ENCODE measurements around the gene BMP2K. TPM values are rescaled to one million over a fixed set of nuclear protein-coding genes. Genes with fewer than 3 reads are reported as not detected.

BMP2K gene
- total and polyA plus RNA-seq, 2 of the 8 experiments (the other 6 are each of a cell fraction or from before 2014, with no cell fraction given) = 15.6 to 24.1 TPM

DNA sequence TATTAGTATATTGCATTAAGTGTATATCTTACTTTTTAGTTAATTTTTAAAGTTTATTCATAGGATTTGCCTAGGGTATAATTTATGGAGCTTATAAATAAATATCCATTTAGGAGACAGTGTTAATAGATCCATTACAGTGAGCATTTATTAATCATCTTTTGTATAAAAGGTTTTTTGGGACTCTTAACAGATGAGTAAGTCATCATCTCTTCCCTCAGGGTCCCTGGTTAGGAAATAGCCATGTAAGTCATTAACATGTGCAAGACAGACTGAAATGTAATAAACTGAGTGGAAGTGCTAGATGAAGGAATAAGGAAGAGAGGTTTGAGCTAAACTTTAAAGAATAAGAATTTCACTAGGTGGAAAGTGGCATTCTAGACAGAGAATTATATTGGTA is 93.9 kb downstream of the BMP2K start (continued):
- TF ChIP-seq CTBP2 (IDR thresholded peaks at IDR 0.05; ENCODE audit: borderline replicate concordance, insufficient read depth, insufficient read length, low read length) (no peak), SIX5 (IDR thresholded peaks at IDR 0.05; ENCODE audit: low read depth, low read length) (no peak), BACH1 (IDR thresholded peaks at IDR 0.05; ENCODE audit: low read length) (no peak)
- TF ChIP-seq, protein P1, sequence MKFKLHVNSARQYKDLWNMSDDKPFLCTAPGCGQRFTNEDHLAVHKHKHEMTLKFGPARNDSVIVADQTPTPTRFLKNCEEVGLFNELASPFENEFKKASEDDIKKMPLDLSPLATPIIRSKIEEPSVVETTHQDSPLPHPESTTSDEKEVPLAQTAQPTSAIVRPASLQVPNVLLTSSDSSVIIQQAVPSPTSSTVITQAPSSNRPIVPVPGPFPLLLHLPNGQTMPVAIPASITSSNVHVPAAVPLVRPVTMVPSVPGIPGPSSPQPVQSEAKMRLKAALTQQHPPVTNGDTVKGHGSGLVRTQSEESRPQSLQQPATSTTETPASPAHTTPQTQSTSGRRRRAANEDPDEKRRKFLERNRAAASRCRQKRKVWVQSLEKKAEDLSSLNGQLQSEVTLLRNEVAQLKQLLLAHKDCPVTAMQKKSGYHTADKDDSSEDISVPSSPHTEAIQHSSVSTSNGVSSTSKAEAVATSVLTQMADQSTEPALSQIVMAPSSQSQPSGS (IDR thresholded peaks at IDR 0.05; ENCODE audit: low read length) = no peak
